A549 (cell line): ENCODE results near the gene ITGB1. TPM values are rescaled to one million over a fixed set of nuclear protein-coding genes. Genes with fewer than 3 reads are reported as not detected.

Experiments used
- BCL3 ChIP-seq: fragments of >200 bp; sonication (Bioruptor Twin); formaldehyde crosslinking; IDR thresholded peaks from 3 replicates; pipeline ENCODE4 v1.6.1; 2016
- BHLHE40 ChIP-seq: IDR thresholded peaks from 2 replicates; pipeline ENCODE4 v1.6.1; 2012; ENCODE audit warnings: low read depth, low read length, inconsistent platforms
- CBX2 ChIP-seq: fragments of 200-600 bp; sonication (generic); IDR thresholded peaks from 2 replicates; pipeline ENCODE4 v1.6.1; 2016; ENCODE audit warnings: low read depth, mild to moderate bottlenecking, borderline replicate concordance
- CHD4 ChIP-seq: fragments of 200-600 bp; sonication (generic); IDR thresholded peaks from 2 replicates; pipeline ENCODE4 v1.6.1; 2016; ENCODE audit warnings: antibody characterized with exemption, mild to moderate bottlenecking, borderline replicate concordance
- CTCF ChIP-seq: fragments of >200 bp; sonication (Bioruptor Twin); formaldehyde crosslinking; IDR thresholded peaks from 3 replicates; pipeline ENCODE4 v1.5.1; 2016
- EHF ChIP-seq: fragments of 250-450 bp; sonication (Bioruptor Pico); IDR thresholded peaks from 2 replicates; pipeline ENCODE4 v1.5.0; 2020; ENCODE audit warnings: mild to moderate bottlenecking
- ESRRA ChIP-seq: fragments of 150-350 bp; IDR thresholded peaks from 2 replicates; pipeline ENCODE4 v1.6.1; 2014; ENCODE audit warnings: mild to moderate bottlenecking, low read length, borderline replicate concordance
- FOSB ChIP-seq: fragments of 250-450 bp; sonication (Bioruptor Pico); IDR thresholded peaks from 2 replicates; pipeline ENCODE4 v1.5.0; 2020; ENCODE audit warnings: mild to moderate bottlenecking, moderate library complexity
- FOSL2 ChIP-seq, 2 experiments: fragments of 450-650 bp in 1 of 2; fragments of >200 bp in 1 of 2; sonication (Bioruptor Twin) in 1 of 2; formaldehyde crosslinking; IDR thresholded peaks; 2 replicates each; pipeline versions ENCODE4 v1.5.0 to v1.6.1; 2016 to 2020; ENCODE audit warnings: mild to moderate bottlenecking in 1 of 2, moderate library complexity in 1 of 2
- GATA3 ChIP-seq: IDR thresholded peaks from 2 replicates; pipeline ENCODE4 v1.6.1; 2012; ENCODE audit warnings: borderline replicate concordance
- HOXA7 ChIP-seq: fragments of 250-450 bp; sonication (Bioruptor Pico); IDR thresholded peaks from 2 replicates; pipeline ENCODE4 v1.5.0; 2020; ENCODE audit warnings: mild to moderate bottlenecking, moderate library complexity
- HOXB13 ChIP-seq: fragments of 250-450 bp; sonication (Bioruptor Pico); IDR thresholded peaks from 2 replicates; pipeline ENCODE4 v1.5.0; 2020; ENCODE audit warnings: low read depth, mild to moderate bottlenecking, moderate library complexity
- HOXB5 ChIP-seq: fragments of 250-450 bp; sonication (Bioruptor Pico); IDR thresholded peaks from 2 replicates; pipeline ENCODE4 v1.5.0; 2020; ENCODE audit warnings: mild to moderate bottlenecking, moderate library complexity
- JUNB ChIP-seq: fragments of >200 bp; sonication (Bioruptor Twin); formaldehyde crosslinking; IDR thresholded peaks from 2 replicates; pipeline ENCODE4 v1.6.1; 2016
- KDM1A ChIP-seq: fragments of 200-600 bp; sonication (generic); IDR thresholded peaks from 2 replicates; pipeline ENCODE4 v1.6.1; 2016; ENCODE audit warnings: low read depth, mild to moderate bottlenecking
- MAFK ChIP-seq: fragments of 450-650 bp; IDR thresholded peaks from 2 replicates; pipeline ENCODE4 v1.6.1; 2014; ENCODE audit not compliant: partially characterized antibody
- MAX ChIP-seq: IDR thresholded peaks from 2 replicates; pipeline ENCODE4 v1.6.1; 2012
- MAZ ChIP-seq: fragments of 150-350 bp; IDR thresholded peaks from 2 replicates; pipeline ENCODE4 v1.6.1; 2014; ENCODE audit warnings: antibody characterized with exemption, low read depth, low read length, borderline replicate concordance
- NPAS2 ChIP-seq: fragments of 250-450 bp; sonication (Bioruptor Pico); IDR thresholded peaks from 2 replicates; pipeline ENCODE4 v1.8.0; 2022; ENCODE audit warnings: mild to moderate bottlenecking, moderate library complexity, borderline replicate concordance
- PBX3 ChIP-seq: IDR thresholded peaks from 2 replicates; pipeline ENCODE4 v1.6.1; 2012
- PHF8 ChIP-seq: fragments of 200-600 bp; sonication (generic); IDR thresholded peaks from 2 replicates; pipeline ENCODE4 v1.6.1; 2016; ENCODE audit warnings: low read depth, mild to moderate bottlenecking, antibody characterized with exemption, moderate library complexity, borderline replicate concordance
- POLR2AphosphoS2 ChIP-seq: conservative IDR thresholded peaks from 2 replicates; pipeline ENCODE4 v1.6.1; 2012; ENCODE audit warnings: low read length, improper control_type of control experiment, inconsistent platforms
- RARB ChIP-seq: fragments of 250-450 bp; sonication (Bioruptor Pico); IDR thresholded peaks from 2 replicates; pipeline ENCODE4 v1.8.0; 2021; ENCODE audit warnings: mild to moderate bottlenecking, moderate library complexity
- REST ChIP-seq: fragments of 200-600 bp; sonication (generic); IDR thresholded peaks from 2 replicates; pipeline ENCODE4 v1.6.1; 2016; ENCODE audit warnings: antibody characterized with exemption, mild to moderate bottlenecking, moderate library complexity
- RNF2 ChIP-seq: fragments of 200-600 bp; sonication (generic); IDR thresholded peaks from 2 replicates; pipeline ENCODE4 v1.6.1; 2016; ENCODE audit warnings: low read depth, mild to moderate bottlenecking, antibody characterized with exemption, moderate library complexity, borderline replicate concordance
- SREBF2 ChIP-seq: fragments of 450-650 bp; IDR thresholded peaks from 2 replicates; pipeline ENCODE4 v1.6.1; 2014; ENCODE audit warnings: mild to moderate bottlenecking, moderate library complexity
- TFCP2L1 ChIP-seq: fragments of 250-450 bp; sonication (Bioruptor Pico); IDR thresholded peaks from 2 replicates; pipeline ENCODE4 v1.5.0; 2021; ENCODE audit warnings: mild to moderate bottlenecking
- USF2 ChIP-seq: fragments of 450-650 bp; IDR thresholded peaks from 2 replicates; pipeline ENCODE4 v1.6.1; 2014; ENCODE audit warnings: antibody characterized with exemption
- ZC3H11A ChIP-seq: fragments of 450-650 bp; IDR thresholded peaks from 2 replicates; pipeline ENCODE4 v1.6.1; 2014; ENCODE audit warnings: antibody characterized with exemption, mild to moderate bottlenecking
- ZFP36 ChIP-seq: fragments of 450-650 bp; IDR thresholded peaks from 2 replicates; pipeline ENCODE4 v1.6.1; 2014; ENCODE audit warnings: borderline replicate concordance; ENCODE audit not compliant: partially characterized antibody
- ZNF302 ChIP-seq: fragments of 250-450 bp; sonication (Bioruptor Pico); IDR thresholded peaks from 2 replicates; pipeline ENCODE4 v1.9.0; 2021; ENCODE audit warnings: inconsistent platforms, mild to moderate bottlenecking, moderate library complexity
- polyA plus RNA-seq, 4 experiments: library from polyadenylated mRNA; depleted of rRNA in 3 of 4; stranded (reverse); fragments of >200 nt; fragmentation: RNase III in 1 of 4; extraction: RNeasy Plus Mini Kit Qiagen cat#74134 plus additional on column Dnase treatment in 1 of 4; gene quantifications; 2 replicates in 3 of 4; 3 replicates in 1 of 4; pipeline ENCODE4 v1.2.3, GENCODE V29; 2011 to 2017

Gene ITGB1
- polyA plus RNA-seq, 2 of the 4 experiments (the other 2 are of a cell fraction): 1,270 to 2,408 TPM

- TF ChIP-seq KDM1A (no peak), PHF8 (no peak), MAFK (no peak), FOSL2 (IDR thresholded peaks at IDR 0.05) (peak; percentile 88), FOSL2 (CRISPR knock-in tag; IDR thresholded peaks at IDR 0.05) (peak; percentile 98), POLR2AphosphoS2 (no peak), ZNF302 (CRISPR knock-in tag) (0 out of 2 replicates have a peak, but pooled peaks have one; percentile 20), CHD4 (no peak), ZC3H11A (no peak), BCL3 (peak; percentile 45; the same call in 1 of the 3 replicates), HOXB5 (0 out of 2 replicates have a peak, but pooled peaks have one; percentile 12), HOXB13 (CRISPR knock-in tag) (peak; percentile 26; the same call in 1 of the 2 replicates), MAZ (no peak), USF2 (no peak), CTCF (no peak), MAX (peak; percentile 77), REST (no peak), TFCP2L1 (CRISPR knock-in tag) (no peak), FOSB (CRISPR knock-in tag) (no peak), SREBF2 (no peak), JUNB (peak; percentile 95), EHF (CRISPR knock-in tag) (no peak), RNF2 (no peak), CBX2 (no peak), ESRRA (no peak), BHLHE40 (no peak), RARB (CRISPR knock-in tag) (no peak), GATA3 (peak; percentile 92; the same call in 1 of the 2 replicates), NPAS2 (CRISPR knock-in tag) (no peak), HOXA7 (CRISPR knock-in tag) (no peak), ZFP36 (no peak), PBX3 (0 out of 2 replicates have a peak, but pooled peaks have one; percentile 48)
- TF ChIP-seq, all 56 proteins: peak for 16
Observed at GRCh38 chr10:32982293-32982709, 24.3 kb upstream of the ITGB1 start (continued).
